Stimulated activated CD4-positive, alpha-beta T cell treated with anti-CD3 and anti-CD28 coated beads, TNF-alpha, amount 100 ng/mL, for 1 hour (primary cell): ENCODE results near the gene PCIF1.
"Not testable (repeated sequence)": the region's sequence is repeated elsewhere in the genome, so short reads cannot be mapped to it uniquely, and the experiment has no call there.

Experiments used
- DNase-seq, 3 donors: peaks; one replicate each; pipeline ENCODE4 v3.0.0-alpha.2; 2020; ENCODE audit warnings: low read depth in 3 of 3, low spot score in 1 of 3

Gene PCIF1

DNA sequence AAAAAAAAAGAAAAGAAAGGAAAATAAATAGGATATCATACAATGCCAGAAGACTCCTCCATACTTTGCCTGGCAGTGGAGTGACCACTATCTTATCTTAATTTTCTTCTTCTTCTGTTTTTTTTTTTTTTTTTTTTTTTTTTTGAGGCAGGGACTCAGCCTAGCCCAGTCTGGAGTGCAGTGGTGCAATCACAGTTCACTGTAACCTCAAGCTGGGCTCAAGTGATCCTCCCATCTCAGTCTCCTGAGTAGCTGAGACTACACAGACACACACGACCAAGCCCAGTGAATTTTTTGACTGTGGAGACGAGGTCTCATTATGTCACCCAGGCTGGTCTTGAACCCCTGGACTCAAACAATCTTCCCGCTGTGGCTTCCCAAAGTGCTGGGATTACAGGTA is 57.1 kb downstream of the PCIF1 start:
- DNase-seq: no peak

DNA sequence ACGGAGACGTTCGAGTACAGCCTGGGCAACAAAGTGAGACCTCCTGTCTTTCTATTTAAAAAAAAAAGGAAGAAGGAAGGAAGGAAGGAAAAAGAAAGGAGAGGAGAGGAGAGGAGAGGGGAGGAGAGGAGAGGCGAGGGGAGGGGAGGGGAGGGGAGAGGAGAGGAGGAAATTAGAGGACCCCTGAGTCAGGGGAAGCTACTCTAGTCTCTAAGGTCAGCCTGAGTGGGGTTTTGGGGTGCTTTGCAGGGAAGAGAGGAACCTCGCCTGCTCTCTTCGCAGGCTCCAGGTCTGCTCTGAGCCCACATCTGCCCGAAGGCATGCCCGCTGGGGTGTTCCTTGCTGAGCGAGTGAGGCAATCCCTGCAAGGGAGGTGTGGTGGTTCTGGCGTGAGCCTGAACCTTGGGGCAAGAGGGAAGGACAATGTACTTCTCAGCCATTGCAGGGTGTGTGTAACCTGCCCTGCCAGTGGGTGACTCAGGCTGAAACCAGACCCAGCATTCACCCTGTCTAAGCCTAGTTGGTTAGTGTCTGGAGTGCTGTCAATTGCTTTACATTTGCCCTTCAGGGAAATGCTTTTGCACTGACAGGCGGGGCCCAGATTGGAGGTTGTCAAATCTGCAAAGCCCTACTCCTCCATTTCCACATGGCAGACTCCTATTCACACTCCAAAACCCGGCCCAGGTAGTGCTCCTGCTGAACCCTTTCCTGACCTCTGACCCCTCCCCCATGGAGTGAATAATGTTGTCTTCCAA is 58.9 kb downstream of the PCIF1 start:
- no peak for DNase-seq

DNA sequence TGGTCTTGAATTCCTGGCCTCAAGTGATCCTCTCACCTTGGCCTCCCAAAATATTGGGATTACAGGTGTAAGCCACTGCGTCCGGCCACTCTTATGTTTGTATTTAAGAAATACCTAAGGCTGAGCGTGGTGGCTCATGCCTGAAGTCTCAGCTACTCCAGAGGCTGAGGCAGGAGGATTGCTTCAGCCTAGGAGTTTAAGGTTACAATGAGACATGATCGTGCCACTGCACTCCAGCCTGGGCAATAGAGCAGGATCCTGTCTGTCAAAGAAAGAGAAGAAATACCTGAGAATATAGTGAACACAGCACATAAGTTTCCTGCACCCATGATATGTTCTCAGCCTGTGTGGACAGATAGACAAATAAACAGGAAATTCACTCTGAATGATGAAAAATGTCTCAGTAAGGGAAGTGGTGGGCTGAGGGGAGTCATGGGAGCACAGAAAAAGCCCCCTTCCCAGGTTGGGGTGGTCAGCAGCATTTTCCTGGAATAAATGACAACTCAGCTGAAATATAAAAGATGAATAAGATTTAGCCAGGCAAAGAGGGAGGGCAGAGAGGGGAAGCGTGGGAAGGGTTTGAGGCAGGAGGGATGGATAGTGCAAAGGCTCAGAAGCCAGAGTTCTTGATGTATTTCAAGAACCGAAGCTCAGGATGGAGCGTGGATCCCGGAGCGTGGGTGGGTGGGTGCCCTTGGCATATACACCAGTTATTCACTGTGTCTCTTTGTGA is 60.4 kb downstream of the PCIF1 start:
- DNase-seq: no peak

DNA sequence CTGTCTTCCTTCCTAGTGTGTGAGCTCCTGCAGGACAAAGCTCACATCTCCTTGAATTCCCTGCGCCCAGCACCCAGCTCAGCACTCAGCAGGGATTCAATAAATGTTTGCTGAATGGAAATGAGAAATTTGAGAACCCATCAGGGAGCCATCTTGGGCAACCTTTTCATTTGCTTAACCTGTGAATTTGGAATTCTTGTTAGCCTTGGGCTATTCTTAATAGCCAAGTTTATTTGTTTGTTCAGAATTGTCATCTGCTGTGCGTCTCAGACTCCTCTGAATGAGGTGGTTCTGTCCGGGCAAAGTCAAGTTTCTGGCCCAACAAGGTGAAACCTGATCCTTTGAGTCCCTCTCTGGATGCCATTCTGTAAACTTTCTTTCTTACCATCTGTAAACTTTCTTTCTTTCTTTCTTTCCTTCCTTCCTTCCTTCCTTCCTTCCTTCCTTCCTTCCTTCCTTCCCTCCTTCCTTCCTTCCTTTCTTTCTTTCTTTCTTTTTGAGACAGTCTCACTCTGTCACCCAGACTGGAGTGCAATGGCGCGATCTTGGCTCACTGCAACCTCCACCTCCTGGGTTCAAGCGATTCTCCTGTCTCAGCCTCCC is 61.1 kb downstream of the PCIF1 start:
- not testable (repeated sequence) for DNase-seq

DNA sequence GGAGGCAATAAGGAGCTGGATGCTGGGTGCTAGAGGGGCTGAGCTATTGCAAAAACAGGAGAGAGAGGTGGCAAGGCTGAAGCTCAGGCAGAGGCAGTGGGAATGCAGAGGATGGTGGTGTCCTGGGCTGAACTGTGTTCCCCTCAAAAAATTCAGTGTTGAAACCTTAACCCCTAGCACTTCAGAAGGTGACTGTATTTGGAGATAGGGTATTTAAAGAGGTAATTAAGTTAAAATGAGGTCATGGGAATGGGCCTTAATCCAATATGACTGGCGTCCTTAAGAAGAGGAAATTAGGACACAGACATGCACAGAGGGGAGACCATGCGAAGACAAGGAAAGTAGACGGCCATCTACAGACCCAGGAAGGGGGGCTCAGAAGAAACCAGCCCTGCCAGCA is 62.7 kb downstream of the PCIF1 start:
- no peak for DNase-seq
